T-cell (primary cell): ENCODE data around the gene DYNC1I2. TPM values are rescaled to one million over a fixed set of nuclear protein-coding genes. Genes with fewer than 3 reads are reported as not detected.

ENCODE experiments used
- ATAC-seq, 4 experiments: fragments of 200-7000 bp in 3 of 4; fragments of 150-1000 bp in 1 of 4; cut with Tn5 transposase; replicated peaks in 1 of 4; 1 replicate in 3 of 4; 2 replicates in 1 of 4; pipeline ENCODE4 v1.10.0; 2021; ENCODE audit warnings: moderate library complexity in 3 of 4, mild to moderate bottlenecking in 2 of 4, moderate number of reproducible peaks in 1 of 4
- CTCF ChIA-PET, 2 donors: fragments of 300-600 bp; sonication (Branson Sonifier 250); formaldehyde crosslinking; loops; one replicate each; lab custom pipeline; 2022; ENCODE audit warnings: antibody characterized with exemption in 2 of 2; lab: Charles Lee
- POLR2A ChIA-PET, 2 donors: fragments of 300-600 bp; sonication (Branson Sonifier 250); formaldehyde crosslinking; loops; one replicate each; lab custom pipeline; 2022; ENCODE audit warnings: antibody characterized with exemption in 2 of 2; lab: Charles Lee
- DNase-seq, 35 experiments: peaks; one replicate each; pipeline versions ENCODE4 v3.0.0 to v3.0.0-alpha.2; 2013 to 2023
- H3K27ac ChIP-seq: one replicate; pipeline ENCODE4 v1.5.1; 2013; ENCODE audit warnings: low read length
- H3K27me3 ChIP-seq, 2 experiments: replicated peaks in 1 of 2; 1 replicate in 1 of 2; 2 replicates in 1 of 2; pipeline versions ENCODE4 v1.6.1 to v1.7.0; 2013; ENCODE audit warnings: low read length in 1 of 2, mixed read lengths in 1 of 2; ENCODE audit not compliant: control insufficient read depth in 2 of 2, insufficient read depth in 2 of 2; ENCODE audit errors: extremely low read depth in 1 of 2
- H3K36me3 ChIP-seq, 2 donors: 1 replicate in 1 of 2; 2 replicates in 1 of 2; pipeline versions ENCODE4 v1.6.1 to v1.7.0; 2013; ENCODE audit warnings: low read length in 1 of 2; ENCODE audit not compliant: control insufficient read depth in 2 of 2, insufficient read depth in 1 of 2; ENCODE audit errors: extremely low read depth in 1 of 2
- H3K4me1 ChIP-seq, 2 experiments: 1 replicate in 1 of 2; 2 replicates in 1 of 2; pipeline versions ENCODE4 v1.6.1 to v1.7.0; 2013; ENCODE audit warnings: low read length in 2 of 2, mixed read lengths in 1 of 2; ENCODE audit not compliant: insufficient read depth in 2 of 2, control insufficient read depth in 1 of 2; ENCODE audit errors: extremely low read depth in 1 of 2
- H3K4me3 ChIP-seq, 2 donors: 1 replicate in 1 of 2; 2 replicates in 1 of 2; pipeline versions ENCODE4 v1.5.1 to v1.7.0; 2013; ENCODE audit warnings: mild to moderate bottlenecking in 2 of 2, low read length in 1 of 2, moderate library complexity in 1 of 2; ENCODE audit not compliant: control insufficient read depth in 1 of 2; ENCODE audit errors: extremely low read depth in 1 of 2
- H3K9me3 ChIP-seq: 2 replicates; pipeline ENCODE4 v1.7.0; 2013
- H3K27ac Mint-ChIP-seq, 2 donors: one replicate each; pipeline ENCODE4 v1.8.0; 2020 to 2021; ENCODE audit warnings: mild to moderate bottlenecking in 2 of 2, mixed read lengths in 2 of 2
- H3K27me3 Mint-ChIP-seq, 2 donors: one replicate each; pipeline ENCODE4 v1.8.0; 2021 to 2022; ENCODE audit warnings: mixed read lengths in 2 of 2
- H3K36me3 Mint-ChIP-seq: one replicate; pipeline ENCODE4 v1.8.0; 2021; ENCODE audit warnings: mixed read lengths
- H3K4me1 Mint-ChIP-seq, 3 donors: one replicate each; pipeline ENCODE4 v1.8.0; 2020 to 2022; ENCODE audit warnings: mixed read lengths in 3 of 3, mild to moderate bottlenecking in 1 of 3
- H3K4me3 Mint-ChIP-seq, 3 donors: one replicate each; pipeline ENCODE4 v1.8.0; 2020 to 2022; ENCODE audit warnings: mild to moderate bottlenecking in 3 of 3, mixed read lengths in 3 of 3, moderate library complexity in 3 of 3
- H3K9me3 Mint-ChIP-seq, 3 donors: one replicate each; pipeline ENCODE4 v1.8.0; 2020 to 2022; ENCODE audit warnings: mixed read lengths in 3 of 3
- WGBS: methylation state at CpG from one replicate; pipeline ENCODE4 v1.1.5; 2013; ENCODE audit warnings: missing lambda C conversion rate; ENCODE audit not compliant: insufficient coverage; 5-methylcytosine and 5-hydroxymethylcytosine counted together
- total RNA-seq, 35 experiments: library from RNA in 6 of 35; stranded (reverse) in 6 of 35; fragments of 120-200 nt in 1 of 35; gene quantifications; one replicate each; pipeline versions ENCODE4 v1.2.1 to v1.2.4 and lab custom pipeline; 2013 to 2026

The DYNC1I2 gene
- total RNA-seq, 5 donors from 2014 or later (not counting 1 experiment from before 2014, with no cell fraction given) = 25.6 to 43.7 (median 42.4) TPM

GRCh38 chr2:171741189-171741588 is 53.9 kb downstream of the DYNC1I2 start:
- H3K27ac Mint-ChIP-seq = no peak overlapping the region
- WGBS = no CpG with 5 or more reads among the region's 2 CpGs
- peaks cover 5 to 30% of the 10 kb centered on the region in 2 donors for H3K36me3 ChIP-seq

GRCh38 chr2:171742760-171743159 is 55.5 kb downstream of the DYNC1I2 start:
- Mint-ChIP-seq H3K27me3 (no peaks in the 10 kb centered on the region), H3K27ac (no peak overlapping the region), H3K9me3 (no peaks in the 10 kb centered on the region), H3K4me1 (peaks cover 0 to 5% (median 5%) of the 10 kb centered on the region in 3 donors), H3K4me3 (no peak overlapping the region), H3K36me3 (peaks cover 56% of the 10 kb centered on the region)
- no CpG with 5 or more reads among the region's 1 CpG for WGBS
- H3K4me3 ChIP-seq = no peak overlapping the region
- ChIA-PET CTCF (no interaction called here), POLR2A (no interaction called here)
- no peaks in the 10 kb centered on the region for H3K27me3 ChIP-seq
- DNase-seq (no peak), ATAC-seq (no peak)
- H3K4me1 ChIP-seq = no peaks in the 10 kb centered on the region
- peaks cover 5 to 32% of the 10 kb centered on the region in 2 donors for H3K36me3 ChIP-seq
- no peaks in the 10 kb centered on the region for H3K9me3 ChIP-seq
- no peak overlapping the region for H3K27ac ChIP-seq

More at GRCh38 chr2:171741189-171741588, 53.9 kb downstream of the DYNC1I2 start:
- no peaks in the 10 kb centered on the region for H3K9me3 Mint-ChIP-seq
- H3K27ac ChIP-seq = no peak overlapping the region
- H3K4me3 Mint-ChIP-seq = no peak overlapping the region
- CTCF ChIA-PET = interaction anchor here in 1 of 2 donors (0.6 kb wide), 1 partner anchor 563 kb away, joined by 3 read pairs; no protein-coding TSS in a partner anchor
- H3K4me1 Mint-ChIP-seq = peaks cover 0 to 5% (median 5%) of the 10 kb centered on the region in 3 donors
- H3K4me3 ChIP-seq = no peak overlapping the region
- POLR2A ChIA-PET = no interaction called here
- H3K27me3 ChIP-seq = no peaks in the 10 kb centered on the region
- no peaks in the 10 kb centered on the region for H3K4me1 ChIP-seq
- H3K9me3 ChIP-seq = no peaks in the 10 kb centered on the region
- DNase-seq (no peak), ATAC-seq (no peak)
- H3K27me3 Mint-ChIP-seq = no peaks in the 10 kb centered on the region
- peaks cover 62% of the 10 kb centered on the region for H3K36me3 Mint-ChIP-seq

- peaks cover 0 to 5% (median 5%) of the 10 kb centered on the region in 3 donors for H3K4me1 Mint-ChIP-seq
- Histone ChIP-seq H3K36me3 (peaks cover 0 to 36% of the 10 kb centered on the region in 2 donors), H3K4me1 (no peaks in the 10 kb centered on the region), H3K9me3 (no peaks in the 10 kb centered on the region), H3K4me3 (no peak overlapping the region), H3K27me3 (no peaks in the 10 kb centered on the region), H3K27ac (no peak overlapping the region)
- ATAC-seq (no peak), DNase-seq (no peak)
- no peaks in the 10 kb centered on the region for H3K27me3 Mint-ChIP-seq
- H3K4me3 Mint-ChIP-seq = no peak overlapping the region
- no CpG with 5 or more reads among the region's 1 CpG for WGBS
- peaks cover 65% of the 10 kb centered on the region for H3K36me3 Mint-ChIP-seq
- ChIA-PET CTCF (no interaction called here), POLR2A (interaction anchor here in 1 of 2 donors (0.6 kb wide), 1 partner anchor 51 kb away, joined by 3 read pairs; no protein-coding TSS in a partner anchor)
- no peak overlapping the region for H3K27ac Mint-ChIP-seq
- no peaks in the 10 kb centered on the region for H3K9me3 Mint-ChIP-seq
These were observed 57.9 kb downstream of the DYNC1I2 start for GRCh38 chr2:171745141-171745540.

- Histone ChIP-seq H3K36me3 (peaks cover 0 to 36% of the 10 kb centered on the region in 2 donors), H3K27me3 (no peaks in the 10 kb centered on the region)
- POLR2A ChIA-PET = interaction anchor here in 1 of 2 donors (0.6 to 0.7 kb wide), 2 partner anchors 52 kb away, joined by 3 read pairs; no protein-coding TSS in a partner anchor
These were observed 58.5 kb downstream of the DYNC1I2 start for GRCh38 chr2:171745806-171746205.

GRCh38 chr2:171747371-171747770 is 60.1 kb downstream of the DYNC1I2 start:
- Histone ChIP-seq H3K9me3 (no peaks in the 10 kb centered on the region), H3K27me3 (no peaks in the 10 kb centered on the region), H3K36me3 (peaks cover 0 to 37% of the 10 kb centered on the region in 2 donors), H3K4me1 (no peaks in the 10 kb centered on the region), H3K27ac (no peak overlapping the region), H3K4me3 (no peak overlapping the region)
- H3K27ac Mint-ChIP-seq = no peak overlapping the region
- no peak overlapping the region for H3K4me3 Mint-ChIP-seq
- DNase-seq = no peak
- ATAC-seq = no peak
- ChIA-PET CTCF (interaction anchor here in 1 of 2 donors (0.7 kb wide), 1 partner anchor 303 kb away, joined by 3 read pairs; no protein-coding TSS in a partner anchor), POLR2A (no interaction called here)
- H3K9me3 Mint-ChIP-seq = no peaks in the 10 kb centered on the region
- H3K4me1 Mint-ChIP-seq = peaks cover 0 to 3% (median 0%) of the 10 kb centered on the region in 3 donors
- WGBS = no CpG with 5 or more reads among the region's 3 CpGs
- H3K27me3 Mint-ChIP-seq = no peaks in the 10 kb centered on the region
- H3K36me3 Mint-ChIP-seq = peaks cover 66% of the 10 kb centered on the region

More at GRCh38 chr2:171745806-171746205, 58.5 kb downstream of the DYNC1I2 start:
- Mint-ChIP-seq H3K36me3 (peaks cover 65% of the 10 kb centered on the region), H3K9me3 (no peaks in the 10 kb centered on the region), H3K4me3 (no peak overlapping the region), H3K4me1 (peaks cover 0 to 5% (median 2%) of the 10 kb centered on the region in 3 donors), H3K27me3 (no peaks in the 10 kb centered on the region), H3K27ac (no peak overlapping the region)
- CTCF ChIA-PET = no interaction called here
- DNase-seq = no peak
- ATAC-seq = no peak
- Histone ChIP-seq H3K27ac (no peak overlapping the region), H3K9me3 (no peaks in the 10 kb centered on the region), H3K4me3 (no peak overlapping the region), H3K4me1 (no peaks in the 10 kb centered on the region)
- WGBS = 100% methylated on average over 1 of the region's 4 CpGs

- no peaks in the 10 kb centered on the region for H3K27me3 Mint-ChIP-seq
- POLR2A ChIA-PET = interaction anchor here in 1 of 2 donors (0.6 kb wide), 1 partner anchor 10 kb away, joined by 3 read pairs; no protein-coding TSS in a partner anchor
- DNase-seq (no peak), ATAC-seq (no peak)
- Histone ChIP-seq H3K9me3 (no peaks in the 10 kb centered on the region), H3K36me3 (peaks cover 0 to 10% of the 10 kb centered on the region in 2 donors), H3K27ac (no peak overlapping the region), H3K27me3 (no peaks in the 10 kb centered on the region), H3K4me1 (no peaks in the 10 kb centered on the region), H3K4me3 (no peak overlapping the region)
- no peak overlapping the region for H3K27ac Mint-ChIP-seq
- H3K36me3 Mint-ChIP-seq = peaks cover 75% of the 10 kb centered on the region
- no CpG with 5 or more reads among the region's 1 CpG for WGBS
- no peak overlapping the region for H3K4me3 Mint-ChIP-seq
- no peaks in the 10 kb centered on the region for H3K4me1 Mint-ChIP-seq
- H3K9me3 Mint-ChIP-seq = peaks cover 2 to 6% (median 3%) of the 10 kb centered on the region in 3 donors
- CTCF ChIA-PET = interaction anchor here in 1 of 2 donors (0.6 kb wide), 1 partner anchor 302 kb away, joined by 4 read pairs; no protein-coding TSS in a partner anchor
These were observed 67.1 kb downstream of the DYNC1I2 start for GRCh38 chr2:171754254-171754939.
